Progenitor cell of endocrine pancreas (in vitro differentiated cells): Measurements from ENCODE around the gene NUP153. TPM values are rescaled to one million over a fixed set of nuclear protein-coding genes. Genes with fewer than 3 reads are reported as not detected.
A peak's percentile ranks its signal among the peaks of the same experiment; 100 is the strongest.

ENCODE experiments used
- DNase-seq: peaks from one replicate; pipeline ENCODE4 v3.0.0; 2021; ENCODE audit warnings: low spot score; ENCODE audit not compliant: unreplicated experiment
- H3K27ac Mint-ChIP-seq: 2 replicates; pipeline ENCODE4 v1.8.0; 2021; ENCODE audit warnings: mild to moderate bottlenecking, moderate library complexity, mixed read lengths
- H3K27me3 Mint-ChIP-seq: 2 replicates; pipeline ENCODE4 v1.8.0; 2021; ENCODE audit warnings: mixed read lengths
- H3K36me3 Mint-ChIP-seq: 2 replicates; pipeline ENCODE4 v1.8.0; 2022; ENCODE audit warnings: mixed read lengths; ENCODE audit not compliant: insufficient read depth
- H3K4me1 Mint-ChIP-seq: 2 replicates; pipeline ENCODE4 v1.8.0; 2021; ENCODE audit warnings: low read depth, mixed read lengths
- H3K4me3 Mint-ChIP-seq: 2 replicates; pipeline ENCODE4 v1.8.0; 2021; ENCODE audit warnings: low read depth, mild to moderate bottlenecking, moderate library complexity, mixed read lengths
- H3K9me3 Mint-ChIP-seq: 2 replicates; pipeline ENCODE4 v1.8.0; 2021; ENCODE audit warnings: low read depth, mixed read lengths
- total RNA-seq: library from RNA; stranded (reverse); gene quantifications from 2 replicates; pipeline ENCODE4 v1.2.1, GENCODE V29; 2021
- TF ChIP-seq, protein P1 (sequence below): fragments of 200-600 bp; sonication (generic); IDR thresholded peaks from one replicate; pipeline ENCODE4 v1.5.0; 2021; ENCODE audit warnings: antibody characterized with exemption, mild to moderate bottlenecking; ENCODE audit not compliant: unreplicated experiment

The NUP153 gene
- total RNA-seq, 1 donor from 2014 or later, result 50.3 TPM

DNA sequence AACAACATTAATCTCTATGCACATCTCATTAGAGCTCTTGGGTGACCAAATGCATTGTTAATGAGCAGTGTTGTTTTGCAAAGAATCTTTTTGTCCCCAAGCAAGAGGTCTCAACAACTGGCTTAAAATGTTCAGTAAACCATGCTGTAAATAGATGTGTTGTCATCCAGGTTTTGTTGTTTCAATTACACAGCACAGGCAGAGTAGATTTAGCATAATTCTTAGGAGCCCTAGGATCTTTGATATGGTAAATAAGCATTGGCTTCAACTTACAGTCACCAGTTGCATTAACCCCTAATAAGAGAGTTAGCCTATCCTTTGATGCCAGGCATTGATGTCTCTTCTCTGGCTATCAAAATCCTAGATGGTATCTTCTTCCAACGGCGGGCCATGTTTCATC lies 23.3 kb downstream of the NUP153 start:
- no peaks in the 10 kb centered on the region for H3K27me3 Mint-ChIP-seq
- H3K27ac Mint-ChIP-seq, result no peak overlapping the region
- peaks cover 29% of the 10 kb centered on the region for H3K36me3 Mint-ChIP-seq
- no peak overlapping the region for H3K4me3 Mint-ChIP-seq
- no peak for DNase-seq
- TF ChIP-seq, protein P1, sequence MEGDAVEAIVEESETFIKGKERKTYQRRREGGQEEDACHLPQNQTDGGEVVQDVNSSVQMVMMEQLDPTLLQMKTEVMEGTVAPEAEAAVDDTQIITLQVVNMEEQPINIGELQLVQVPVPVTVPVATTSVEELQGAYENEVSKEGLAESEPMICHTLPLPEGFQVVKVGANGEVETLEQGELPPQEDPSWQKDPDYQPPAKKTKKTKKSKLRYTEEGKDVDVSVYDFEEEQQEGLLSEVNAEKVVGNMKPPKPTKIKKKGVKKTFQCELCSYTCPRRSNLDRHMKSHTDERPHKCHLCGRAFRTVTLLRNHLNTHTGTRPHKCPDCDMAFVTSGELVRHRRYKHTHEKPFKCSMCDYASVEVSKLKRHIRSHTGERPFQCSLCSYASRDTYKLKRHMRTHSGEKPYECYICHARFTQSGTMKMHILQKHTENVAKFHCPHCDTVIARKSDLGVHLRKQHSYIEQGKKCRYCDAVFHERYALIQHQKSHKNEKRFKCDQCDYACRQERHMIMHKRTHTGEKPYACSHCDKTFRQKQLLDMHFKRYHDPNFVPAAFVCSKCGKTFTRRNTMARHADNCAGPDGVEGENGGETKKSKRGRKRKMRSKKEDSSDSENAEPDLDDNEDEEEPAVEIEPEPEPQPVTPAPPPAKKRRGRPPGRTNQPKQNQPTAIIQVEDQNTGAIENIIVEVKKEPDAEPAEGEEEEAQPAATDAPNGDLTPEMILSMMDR, result no peak
- peaks cover 11% of the 10 kb centered on the region for H3K4me1 Mint-ChIP-seq
- H3K9me3 Mint-ChIP-seq, result no peaks in the 10 kb centered on the region

DNA sequence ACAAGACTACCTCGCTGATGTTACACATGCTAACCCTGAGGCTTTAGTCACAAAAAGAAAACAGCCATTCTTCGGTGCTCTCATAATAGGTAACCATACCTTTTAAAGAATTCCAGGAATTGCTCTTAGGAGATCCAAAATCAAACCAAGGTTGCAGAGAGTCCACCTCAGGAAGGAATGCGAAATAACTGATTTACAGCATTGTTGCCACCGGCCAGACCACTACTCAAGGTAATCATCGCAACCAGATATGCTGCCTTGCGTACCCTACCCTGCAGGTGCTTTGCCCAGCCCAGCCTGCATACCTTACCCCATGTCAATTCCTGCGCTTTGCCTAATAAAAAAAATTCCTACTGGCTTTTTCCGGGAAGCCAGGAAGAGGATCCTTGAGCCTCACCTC lies 27.0 kb downstream of the NUP153 start:
- Mint-ChIP-seq H3K4me3 (no peak overlapping the region), H3K36me3 (peaks cover 21% of the 10 kb centered on the region), H3K9me3 (no peaks in the 10 kb centered on the region), H3K27ac (peak overlapping the region; percentile 51), H3K4me1 (peaks cover 10% of the 10 kb centered on the region), H3K27me3 (no peaks in the 10 kb centered on the region)
- TF ChIP-seq, protein P1, result no peak
- no peak for DNase-seq

GRCh38 chr6:17677602-17678001 lies 29.1 kb downstream of the NUP153 start:
- DNase-seq, result no peak
- no peaks in the 10 kb centered on the region for H3K9me3 Mint-ChIP-seq
- H3K4me3 Mint-ChIP-seq, result no peak overlapping the region
- peaks cover 26% of the 10 kb centered on the region for H3K36me3 Mint-ChIP-seq
- H3K27ac Mint-ChIP-seq, result no peak overlapping the region
- no peaks in the 10 kb centered on the region for H3K27me3 Mint-ChIP-seq
- TF ChIP-seq, protein P1, result no peak
- H3K4me1 Mint-ChIP-seq, result peaks cover 7% of the 10 kb centered on the region

- no peaks in the 10 kb centered on the region for H3K9me3 Mint-ChIP-seq
- no peaks in the 10 kb centered on the region for H3K27me3 Mint-ChIP-seq
- H3K27ac Mint-ChIP-seq, result no peak overlapping the region
- H3K4me1 Mint-ChIP-seq, result no peaks in the 10 kb centered on the region
- DNase-seq, result no peak
- TF ChIP-seq, protein P1, result no peak
- no peak overlapping the region for H3K4me3 Mint-ChIP-seq
- peaks cover 38% of the 10 kb centered on the region for H3K36me3 Mint-ChIP-seq
These were observed 33.0 kb downstream of the NUP153 start for GRCh38 chr6:17673543-17674254.

- H3K27me3 Mint-ChIP-seq, result no peaks in the 10 kb centered on the region
- H3K36me3 Mint-ChIP-seq, result peaks cover 38% of the 10 kb centered on the region
These were observed 34.5 kb downstream of the NUP153 start for GRCh38 chr6:17672064-17672718.

More at GRCh38 chr6:17672064-17672718, 34.5 kb downstream of the NUP153 start:
- H3K4me3 Mint-ChIP-seq, result no peak overlapping the region
- H3K4me1 Mint-ChIP-seq, result no peaks in the 10 kb centered on the region
- DNase-seq, result no peak
- no peaks in the 10 kb centered on the region for H3K9me3 Mint-ChIP-seq
- TF ChIP-seq, protein P1, result no peak
- no peak overlapping the region for H3K27ac Mint-ChIP-seq
